K562 (cell line): ENCODE results near the gene USP32. TPM values are rescaled to one million over a fixed set of nuclear protein-coding genes. Genes with fewer than 3 reads are reported as not detected.
A peak's percentile ranks its signal among the peaks of the same experiment; 100 is the strongest.

Experiments used
- ATAC-seq: fragments of 200-7000 bp; cut with Tn5 transposase; 3 replicates; pipeline ENCODE4 v1.9.1; 2020; ENCODE audit warnings: moderate library complexity
- BruUV-seq: library from RNA; stranded (reverse); fragments of 400-500 nt; replicated peaks from 2 replicates; lab custom pipeline; 2021; lab: Mats Ljungman, UMichigan
- CTCF ChIA-PET: fragments of 300-600 bp; formaldehyde crosslinking; extraction: SDS; loops from one replicate; lab custom pipeline; 2021; ENCODE audit warnings: low intra/inter-chr PET ratio; lab: Yijun Ruan, JAX
- POLR2A ChIA-PET: fragments of 300-600, 350-650 bp; sonication (Branson Sonifier 250); formaldehyde crosslinking; extraction: SDS; loops from one replicate; lab custom pipeline; 2021; ENCODE audit warnings: antibody characterized with exemption, inconsistent platforms; lab: Yijun Ruan, JAX
- DNase-seq, 4 experiments: peaks; one replicate each; pipeline versions ENCODE4 v3.0.0 to v3.0.0-alpha.2; 2011 to 2018; ENCODE audit warnings: low spot score in 3 of 4, mixed read lengths in 3 of 4; ENCODE audit errors: extremely low read depth in 1 of 4
- FAIRE-seq: peaks from 2 replicates; lab custom pipeline; 2011; peaks lifted over from hg19 to GRCh38; lab: Jason Lieb, UNC
- H2AFZ ChIP-seq: 2 replicates; pipeline ENCODE4 v1.6.0; 2011; ENCODE audit warnings: low read depth, low read length, control low read depth, inconsistent platforms
- H3K27ac ChIP-seq: fragments of 200-600 bp; 3 replicates; pipeline ENCODE4 v1.8.0; 2011; ENCODE audit warnings: low read depth, mild to moderate bottlenecking, control low read depth, inconsistent platforms, low read length, moderate library complexity, mixed read lengths; ENCODE audit errors: extremely low read depth
- H3K27me3 ChIP-seq, 2 experiments: fragments of 300-600 bp in 1 of 2; 2 replicates in 1 of 2; 3 replicates in 1 of 2; pipeline versions ENCODE4 v1.6.0 to v1.8.0; 2011; ENCODE audit warnings: inconsistent platforms in 2 of 2, low read length in 2 of 2, mild to moderate bottlenecking in 1 of 2, mixed read lengths in 1 of 2, moderate library complexity in 1 of 2; ENCODE audit not compliant: control insufficient read depth in 2 of 2, insufficient read depth in 2 of 2
- H3K36me3 ChIP-seq: fragments of 300-600 bp; 3 replicates; pipeline ENCODE4 v1.8.0; 2011; ENCODE audit warnings: mild to moderate bottlenecking, low read length, inconsistent platforms; ENCODE audit not compliant: control insufficient read depth, insufficient read depth
- H3K4me1 ChIP-seq, 2 experiments: fragments of 200-600 bp in 1 of 2; replicated peaks in 1 of 2; 2 replicates in 1 of 2; 3 replicates in 1 of 2; pipeline versions ENCODE4 v1.5.1 to v1.8.0; 2011; ENCODE audit warnings: inconsistent platforms in 2 of 2, low read length in 2 of 2, mild to moderate bottlenecking in 1 of 2, mixed read lengths in 1 of 2, moderate library complexity in 1 of 2; ENCODE audit not compliant: control insufficient read depth in 2 of 2, insufficient read depth in 2 of 2
- H3K4me2 ChIP-seq: 2 replicates; pipeline ENCODE4 v1.6.1; 2011; ENCODE audit warnings: low read length, control low read depth, inconsistent platforms, mixed read lengths; ENCODE audit not compliant: insufficient read depth
- H3K4me3 ChIP-seq: fragments of 200-600 bp; sonication (generic), shearing (Covaris generic); 2 replicates; pipeline ENCODE4 v1.5.1; 2016; ENCODE audit warnings: control low read depth, inconsistent platforms
- H3K79me2 ChIP-seq: fragments of 200-600 bp; 3 replicates; pipeline ENCODE4 v1.8.0; 2011; ENCODE audit warnings: low read length, inconsistent platforms; ENCODE audit not compliant: control insufficient read depth, insufficient read depth
- H3K9ac ChIP-seq, 2 experiments: 2 replicates each; pipeline versions ENCODE4 v1.6.0 to v1.6.1; 2011; ENCODE audit warnings: low read depth in 2 of 2, low read length in 2 of 2, control low read depth in 1 of 2, inconsistent platforms in 1 of 2, mild to moderate bottlenecking in 1 of 2, mixed read lengths in 1 of 2; ENCODE audit not compliant: insufficient read depth in 1 of 2
- H3K9me1 ChIP-seq: one replicate; pipeline ENCODE4 v1.6.0; 2011; ENCODE audit warnings: inconsistent platforms, mild to moderate bottlenecking, low read length, moderate library complexity; ENCODE audit not compliant: control insufficient read depth, insufficient read depth
- H3K9me3 ChIP-seq: replicated peaks from 2 replicates; pipeline ENCODE4 v1.5.1; 2011; ENCODE audit warnings: low read depth, low read length, inconsistent platforms; ENCODE audit not compliant: control insufficient read depth, insufficient read depth
- H4K20me1 ChIP-seq: replicated peaks from 2 replicates; pipeline ENCODE4 v1.6.1; 2011; ENCODE audit warnings: low read length, inconsistent platforms, mixed read lengths; ENCODE audit not compliant: control insufficient read depth, insufficient read depth
- BCLAF1 ChIP-seq, 2 experiments: fragments of 450-650 bp in 1 of 2; IDR thresholded peaks; 2 replicates each; pipeline ENCODE4 v1.6.1; 2011 to 2017; ENCODE audit warnings: low read depth in 2 of 2, antibody characterized with exemption in 1 of 2, borderline replicate concordance in 1 of 2, low read length in 1 of 2, mild to moderate bottlenecking in 1 of 2, mixed read lengths in 1 of 2; ENCODE audit not compliant: control insufficient read depth in 1 of 2
- ESRRB ChIP-seq: fragments of 250-450 bp; sonication (Bioruptor Pico); IDR thresholded peaks from 2 replicates; pipeline ENCODE4 v1.5.0; 2020; ENCODE audit warnings: mild to moderate bottlenecking, moderate library complexity, borderline replicate concordance
- WGBS: fragments of 100-300 bp; shearing (Covaris generic); methylation state at CpG from one replicate; pipeline ENCODE4 v1.1.6; 2016; ENCODE audit warnings: low coverage, mixed read lengths; ENCODE audit not compliant: insufficient coverage; ENCODE audit errors: missing lambda C conversion rate; 5-methylcytosine and 5-hydroxymethylcytosine counted together
- in situ Hi-C: fragments of 300-500 bp; cut with MboI; formaldehyde crosslinking; loops from 4 replicates; pipeline ENCODE4 v1.15.0; 2018; ENCODE audit warnings: inconsistent platforms, mixed read lengths
- intact Hi-C: fragments of 100-400 bp; cut with micrococcal nuclease; formaldehyde crosslinking; loops from 2 replicates; pipeline ENCODE4 v1.14.2; 2022
- polyA plus RNA-seq, 8 experiments: library from polyadenylated mRNA; depleted of rRNA in 4 of 8; stranded (reverse) in 5 of 8; unstranded in 3 of 8; fragments of >200 nt; fragmentation: Nextera tagmentation in 2 of 8; fragmentation: Illumina TruSeq in 1 of 8; extraction: Ambion mirVana in 2 of 8; extraction: Trizol in 1 of 8; gene quantifications; 2 replicates each; pipeline versions ENCODE4 v1.2.1 to v1.2.3, GENCODE V29; 2011 to 2014; ENCODE audit warnings: inconsistent platforms in 1 of 8, missing spikeins in 1 of 8
- total RNA-seq, 7 experiments: library from RNA; depleted of rRNA in 6 of 7; stranded (reverse); fragments of >200 nt in 6 of 7; fragmentation: Illumina TruSeq in 2 of 7; extraction: Trizol in 2 of 7; gene quantifications; 2 replicates each; pipeline versions ENCODE4 v1.2.1 to v1.2.3, GENCODE V29; 2011 to 2021; ENCODE audit warnings: low replicate concordance in 1 of 7

USP32 gene
- total and polyA plus RNA-seq, 9 of the 15 experiments (the other 6 are each of a cell fraction or from before 2014, with no cell fraction given): 18.0 to 69.3 (median 47.1) TPM

GRCh38 chr17:60240290-60240689 is 151.6 kb downstream of the USP32 start:
- BruUV-seq: no TSS peak
- in situ Hi-C loops: no loop called here

More at GRCh38 chr17:60240290-60240689, 151.6 kb downstream of the USP32 start:
- FAIRE-seq: no peak
- H3K4me1 ChIP-seq: no peaks in the 10 kb centered on the region
- no peak for ATAC-seq
- no peak for DNase-seq
- TF ChIP-seq ESRRB (no peak), BCLAF1 (IDR thresholded peaks at IDR 0.05; ENCODE audit: borderline replicate concordance in 1 of 2, control insufficient read depth in 1 of 2, low read depth in 2 of 2, low read length in 1 of 2) (peak in 1 of 2 experiments; percentile 46; a peak in 1 of 4 replicates)
- TF ChIP-seq, all 486 proteins: peak for 1
- no peaks in the 10 kb centered on the region for H3K27me3 ChIP-seq
- ChIA-PET POLR2A (interaction anchor here (0.7 kb wide), 1 partner anchor 104 kb away, joined by 4 read pairs; no protein-coding TSS in a partner anchor), CTCF (no interaction called here)
- H4K20me1 ChIP-seq: no peaks in the 10 kb centered on the region
- H3K9ac ChIP-seq: no peak overlapping the region
- H3K27ac ChIP-seq: no peak overlapping the region
- 93% methylated on average over 3 of the region's 3 CpGs for WGBS
- no peaks in the 10 kb centered on the region for H3K79me2 ChIP-seq
- intact Hi-C loops: no loop called here
- H3K4me2 ChIP-seq: no peak overlapping the region
- H2AFZ ChIP-seq: no peak overlapping the region
- peaks cover 32% of the 10 kb centered on the region for H3K36me3 ChIP-seq
- H3K4me3 ChIP-seq: no peak overlapping the region
- H3K9me1 ChIP-seq: no peaks in the 10 kb centered on the region
- no peaks in the 10 kb centered on the region; the same call in 1 of the 2 replicates for H3K9me3 ChIP-seq
